Fibroblast of skin of left quadriceps (primary cell): Measurements from ENCODE around the gene RNLS.
"Not testable (repeated sequence)": the region's sequence is repeated elsewhere in the genome, so short reads cannot be mapped to it uniquely, and the experiment has no call there.

Experiments
- DNase-seq, 2 experiments: peaks; one replicate each; pipeline ENCODE4 v3.0.0-alpha.2; 2013; ENCODE audit warnings: low read depth in 2 of 2

RNLS gene

GRCh38 chr10:88346144-88346977 lies 236.8 kb downstream of the RNLS start:
- DNase-seq, result no peak

GRCh38 chr10:88343761-88344484 lies 239.2 kb downstream of the RNLS start:
- DNase-seq, result no peak

- no peak for DNase-seq
Observed at GRCh38 chr10:88342733-88343310, 240.3 kb downstream of the RNLS start.

GRCh38 chr10:88337134-88337533 lies 246.0 kb downstream of the RNLS start:
- no peak for DNase-seq

GRCh38 chr10:88336334-88336733 lies 246.8 kb downstream of the RNLS start:
- DNase-seq, result no peak

- no peak for DNase-seq
Observed at GRCh38 chr10:88333248-88333630, 249.9 kb downstream of the RNLS start.

- no peak for DNase-seq
Observed at GRCh38 chr10:88332503-88333247, 250.4 kb downstream of the RNLS start.

GRCh38 chr10:88330174-88330573 lies 252.9 kb downstream of the RNLS start:
- no peak for DNase-seq

- DNase-seq, result no peak
Observed at GRCh38 chr10:88322324-88323063, 260.6 kb downstream of the RNLS start.

GRCh38 chr10:88319960-88320517 lies 263.1 kb downstream of the RNLS start:
- DNase-seq, result no peak

- DNase-seq, result no peak
Observed at GRCh38 chr10:88318803-88319202, 264.3 kb downstream of the RNLS start.

- no peak for DNase-seq
Observed at GRCh38 chr10:88317099-88317498, 266.0 kb downstream of the RNLS start.

- DNase-seq, result no peak
Observed at GRCh38 chr10:88316292-88316861, 266.7 kb downstream of the RNLS start.

- no peak for DNase-seq
Observed at GRCh38 chr10:88315755-88316154, 267.4 kb downstream of the RNLS start.

GRCh38 chr10:88314362-88314761 lies 268.8 kb downstream of the RNLS start:
- no peak for DNase-seq

- DNase-seq, result no peak
Observed at GRCh38 chr10:88313878-88314277, 269.2 kb downstream of the RNLS start.

GRCh38 chr10:88312855-88313254 lies 270.3 kb downstream of the RNLS start:
- DNase-seq, result no peak

- DNase-seq, result no peak
Observed at GRCh38 chr10:88311264-88311663, 271.9 kb downstream of the RNLS start.

- no peak for DNase-seq
Observed at GRCh38 chr10:88309365-88309764, 273.8 kb downstream of the RNLS start.

- not testable (repeated sequence) for DNase-seq
Observed at GRCh38 chr10:88308361-88308760, 274.8 kb downstream of the RNLS start.

- DNase-seq, result no peak
Observed at GRCh38 chr10:88299787-88300186, 283.3 kb downstream of the RNLS start.
